GM06990 (cell line): ENCODE data around the gene UBE2H.

ENCODE experiments used
- DNase-seq: peaks from one replicate; pipeline ENCODE4 v3.0.0-alpha.2; 2011; ENCODE audit not compliant: insufficient read length; ENCODE audit errors: extremely low read depth
- H3K27me3 ChIP-seq: replicated peaks from 2 replicates; pipeline ENCODE4 v1.6.0; 2011; ENCODE audit warnings: low read length; ENCODE audit not compliant: control insufficient read depth, insufficient read depth
- H3K36me3 ChIP-seq: 2 replicates; pipeline ENCODE4 v1.5.1; 2011; ENCODE audit warnings: low read length; ENCODE audit not compliant: control insufficient read depth, insufficient read depth
- H3K4me3 ChIP-seq: replicated peaks from 2 replicates; pipeline ENCODE4 v1.5.1; 2011; ENCODE audit warnings: low read depth, mild to moderate bottlenecking, control low read depth, low read length
- TF ChIP-seq, protein P1 (sequence below): IDR thresholded peaks from 2 replicates; pipeline ENCODE4 v1.5.1; 2011; ENCODE audit warnings: low read length, control low read depth, mild to moderate bottlenecking, inconsistent platforms; ENCODE audit not compliant: insufficient read depth, poor library complexity, severe bottlenecking

UBE2H gene

DNA sequence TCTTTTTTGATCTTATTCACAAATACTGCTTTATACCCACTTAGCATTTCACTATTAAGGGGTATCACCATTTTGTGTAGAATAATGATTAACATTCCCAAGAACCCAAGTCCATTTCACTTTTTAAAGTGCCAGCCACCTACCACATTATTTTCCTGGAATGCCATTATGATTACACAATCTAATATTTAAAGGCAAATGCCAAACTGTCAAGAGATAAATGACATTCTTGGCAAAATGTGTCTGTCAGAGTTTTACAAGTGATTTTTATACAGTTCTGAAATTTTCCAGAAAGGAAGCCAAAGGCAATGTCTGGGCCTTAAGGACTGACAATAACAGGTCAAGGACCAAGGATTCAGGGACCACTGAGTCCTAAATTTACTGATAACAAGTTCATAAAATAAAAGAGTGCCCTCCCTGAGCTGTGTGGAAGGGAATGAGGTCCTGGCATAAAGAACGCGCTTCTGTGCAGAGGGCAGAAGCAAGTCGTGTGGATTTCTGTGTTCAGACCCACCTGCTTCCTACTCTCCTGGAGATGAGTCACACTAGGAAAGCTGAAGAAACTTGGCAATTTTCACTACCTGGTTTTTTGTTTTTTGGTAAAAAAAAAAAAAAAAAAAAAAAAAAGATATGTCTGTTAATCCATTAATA lies 66.5 kb downstream of the UBE2H start:
- no peaks in the 10 kb centered on the region for H3K27me3 ChIP-seq
- no peak for DNase-seq
- no peak overlapping the region for H3K4me3 ChIP-seq
- no peaks in the 10 kb centered on the region; the same call in 1 of the 2 replicates for H3K36me3 ChIP-seq
- TF ChIP-seq, protein P1, sequence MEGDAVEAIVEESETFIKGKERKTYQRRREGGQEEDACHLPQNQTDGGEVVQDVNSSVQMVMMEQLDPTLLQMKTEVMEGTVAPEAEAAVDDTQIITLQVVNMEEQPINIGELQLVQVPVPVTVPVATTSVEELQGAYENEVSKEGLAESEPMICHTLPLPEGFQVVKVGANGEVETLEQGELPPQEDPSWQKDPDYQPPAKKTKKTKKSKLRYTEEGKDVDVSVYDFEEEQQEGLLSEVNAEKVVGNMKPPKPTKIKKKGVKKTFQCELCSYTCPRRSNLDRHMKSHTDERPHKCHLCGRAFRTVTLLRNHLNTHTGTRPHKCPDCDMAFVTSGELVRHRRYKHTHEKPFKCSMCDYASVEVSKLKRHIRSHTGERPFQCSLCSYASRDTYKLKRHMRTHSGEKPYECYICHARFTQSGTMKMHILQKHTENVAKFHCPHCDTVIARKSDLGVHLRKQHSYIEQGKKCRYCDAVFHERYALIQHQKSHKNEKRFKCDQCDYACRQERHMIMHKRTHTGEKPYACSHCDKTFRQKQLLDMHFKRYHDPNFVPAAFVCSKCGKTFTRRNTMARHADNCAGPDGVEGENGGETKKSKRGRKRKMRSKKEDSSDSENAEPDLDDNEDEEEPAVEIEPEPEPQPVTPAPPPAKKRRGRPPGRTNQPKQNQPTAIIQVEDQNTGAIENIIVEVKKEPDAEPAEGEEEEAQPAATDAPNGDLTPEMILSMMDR = no peak

DNA sequence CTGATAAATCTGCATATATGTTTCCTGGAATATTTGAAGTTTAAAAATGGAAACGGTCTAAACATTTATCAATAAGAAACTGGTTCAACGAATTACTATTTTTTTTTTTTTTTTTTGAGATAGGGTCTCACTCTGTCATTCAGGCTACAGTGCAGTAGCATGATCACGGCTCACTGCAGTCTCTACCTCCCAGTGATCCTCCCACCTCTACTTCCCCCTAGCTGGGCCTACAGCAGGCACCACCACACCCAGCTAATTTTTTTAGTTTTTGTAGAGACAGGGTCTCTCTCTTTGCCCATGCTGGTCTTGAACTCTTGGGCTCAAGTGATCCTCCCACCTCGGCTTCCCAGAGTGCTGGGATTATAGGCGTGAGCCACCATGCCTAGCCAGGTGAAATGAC lies 68.3 kb downstream of the UBE2H start:
- H3K36me3 ChIP-seq = no peaks in the 10 kb centered on the region; the same call in 1 of the 2 replicates
- no peak for DNase-seq
- H3K27me3 ChIP-seq = no peaks in the 10 kb centered on the region
- H3K4me3 ChIP-seq = no peak overlapping the region
- TF ChIP-seq, protein P1 = no peak

DNA sequence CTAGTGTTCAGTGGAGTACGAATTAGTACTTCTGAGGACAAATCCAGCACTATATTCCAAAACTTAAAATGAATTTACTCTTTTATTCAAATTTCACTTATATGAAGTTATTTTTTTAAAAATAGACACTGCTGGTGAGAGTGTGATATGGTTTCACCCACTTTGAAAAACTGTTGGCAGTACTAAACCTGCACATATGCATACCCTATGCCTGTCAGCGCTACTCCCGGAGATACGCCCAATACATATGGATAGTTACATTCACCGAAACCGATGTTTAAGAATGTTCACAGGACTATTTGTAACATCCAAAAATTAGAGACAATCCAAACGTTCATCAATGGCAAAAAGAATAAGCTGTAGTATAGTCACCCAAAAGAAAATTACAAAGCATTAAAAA lies 69.6 kb downstream of the UBE2H start:
- DNase-seq = no peak
- Histone ChIP-seq H3K36me3 (peaks cover under 1% of the 10 kb centered on the region), H3K27me3 (no peaks in the 10 kb centered on the region), H3K4me3 (no peak overlapping the region)
- TF ChIP-seq, protein P1 = no peak

DNA sequence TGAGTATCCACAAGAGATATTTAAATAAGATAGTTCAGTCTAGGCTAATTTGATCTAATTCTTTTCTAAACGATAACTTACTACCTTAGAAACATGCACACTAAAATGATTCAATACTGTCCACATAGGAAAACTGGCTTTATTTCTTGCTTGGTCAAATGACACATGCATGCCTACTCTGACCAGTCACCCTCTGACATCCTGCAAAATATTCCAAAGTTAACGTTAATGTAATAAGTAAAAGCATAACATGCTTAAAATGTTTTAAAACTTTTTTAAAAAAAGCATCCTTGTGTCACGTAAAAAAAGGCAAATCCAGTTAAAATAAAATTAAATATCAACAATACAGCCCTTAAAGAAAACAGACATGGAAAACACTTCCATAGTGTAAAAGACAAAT lies 70.2 kb downstream of the UBE2H start:
- no peak for DNase-seq
- peaks cover 3% of the 10 kb centered on the region for H3K36me3 ChIP-seq
- TF ChIP-seq, protein P1 = no peak

DNA sequence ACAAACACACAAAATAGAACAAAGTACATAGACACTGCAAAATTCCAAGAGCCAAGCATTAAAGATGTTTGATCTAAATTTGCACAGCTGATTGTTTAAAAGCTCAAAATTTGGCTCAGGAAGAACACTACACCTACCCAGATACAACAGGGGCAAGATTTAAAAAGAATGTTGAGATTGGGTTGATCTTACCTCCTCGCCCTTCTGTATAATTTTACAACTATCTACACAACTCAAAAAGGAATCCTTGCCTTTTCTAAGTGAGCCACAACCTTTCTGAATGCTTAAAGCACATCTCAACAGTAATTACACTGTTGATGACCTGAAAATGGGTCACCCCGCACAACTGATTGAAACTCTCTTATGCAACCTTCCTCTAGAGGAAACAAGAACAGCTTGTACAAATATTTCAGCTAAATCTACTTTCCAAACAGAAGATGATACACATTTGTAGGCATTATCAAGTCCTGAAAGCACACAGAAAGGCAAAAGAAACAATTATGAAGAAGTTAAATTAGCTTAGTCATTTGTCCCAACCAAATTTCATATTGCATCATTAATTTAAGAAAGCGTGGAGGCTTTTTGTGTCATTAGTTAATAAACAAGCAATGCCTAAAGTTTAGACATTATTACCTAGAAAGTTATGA lies 75.5 kb downstream of the UBE2H start:
- DNase-seq = no peak
- Histone ChIP-seq H3K36me3 (peaks cover 5% of the 10 kb centered on the region), H3K4me3 (no peak overlapping the region), H3K27me3 (no peaks in the 10 kb centered on the region)
- TF ChIP-seq, protein P1 = no peak

More for the DNA sequence above, 70.2 kb downstream of the UBE2H start:
- Histone ChIP-seq H3K27me3 (no peaks in the 10 kb centered on the region), H3K4me3 (no peak overlapping the region)
